Renal pelvis (tissue), 4 donors: Measurements from ENCODE around the gene NDUFA8. TPM values are rescaled to one million over a fixed set of nuclear protein-coding genes. Genes with fewer than 3 reads are reported as not detected.
A peak's percentile ranks its signal among the peaks of the same experiment; 100 is the strongest.
"Not testable (repeated sequence)": the region's sequence is repeated elsewhere in the genome, so short reads cannot be mapped to it uniquely, and the experiment has no call there.

Experiments
- DNase-seq: peaks from one replicate; pipeline ENCODE4 v3.0.0-alpha.2; 2013
- polyA plus RNA-seq, 3 donors: library from polyadenylated mRNA; unstranded; fragments of 120-200 nt; gene quantifications; one replicate each; pipeline ENCODE4 v1.2.1, GENCODE V29; 2013; ENCODE audit not compliant: insufficient read length in 3 of 3

NDUFA8 gene
- polyA plus RNA-seq, 3 donors, result 79.0 to 93.6 (median 80.4) TPM

- DNase-seq, result no peak
These were observed 35.5 kb downstream of the NDUFA8 start for GRCh38 chr9:122124048-122124447.

- DNase-seq, result peak; percentile 49
These were observed 36.5 kb downstream of the NDUFA8 start for GRCh38 chr9:122122903-122123632.

GRCh38 chr9:122122468-122122867, 37.1 kb downstream of the NDUFA8 start:
- DNase-seq, result no peak

GRCh38 chr9:122121931-122122330, 37.6 kb downstream of the NDUFA8 start:
- no peak for DNase-seq

- DNase-seq, result no peak
These were observed 38.2 kb downstream of the NDUFA8 start for GRCh38 chr9:122121391-122121790.

- DNase-seq, result no peak
These were observed 39.1 kb downstream of the NDUFA8 start for GRCh38 chr9:122120316-122121071.

- DNase-seq, result no peak
These were observed 39.9 kb downstream of the NDUFA8 start for GRCh38 chr9:122119721-122120120.

- DNase-seq, result no peak
These were observed 40.4 kb downstream of the NDUFA8 start for GRCh38 chr9:122119166-122119521.

GRCh38 chr9:122118343-122119165, 41.0 kb downstream of the NDUFA8 start:
- no peak for DNase-seq

GRCh38 chr9:122117241-122117640, 42.3 kb downstream of the NDUFA8 start:
- DNase-seq, result not testable (repeated sequence)

- no peak for DNase-seq
These were observed 43.0 kb downstream of the NDUFA8 start for GRCh38 chr9:122116448-122117173.

GRCh38 chr9:122116040-122116439, 43.5 kb downstream of the NDUFA8 start:
- DNase-seq, result no peak

- DNase-seq, result no peak
These were observed 44.2 kb downstream of the NDUFA8 start for GRCh38 chr9:122115176-122116035.

GRCh38 chr9:122113574-122113973, 46.0 kb downstream of the NDUFA8 start:
- DNase-seq, result no peak

GRCh38 chr9:122112238-122112637, 47.3 kb downstream of the NDUFA8 start:
- DNase-seq, result no peak

- DNase-seq, result no peak
These were observed 48.0 kb downstream of the NDUFA8 start for GRCh38 chr9:122111413-122112085.

GRCh38 chr9:122110100-122110833, 49.3 kb downstream of the NDUFA8 start:
- no peak for DNase-seq

GRCh38 chr9:122109035-122109813, 50.4 kb downstream of the NDUFA8 start:
- no peak for DNase-seq
